ENCODE measurements around the gene RFC2.

The RFC2 gene

DNA sequence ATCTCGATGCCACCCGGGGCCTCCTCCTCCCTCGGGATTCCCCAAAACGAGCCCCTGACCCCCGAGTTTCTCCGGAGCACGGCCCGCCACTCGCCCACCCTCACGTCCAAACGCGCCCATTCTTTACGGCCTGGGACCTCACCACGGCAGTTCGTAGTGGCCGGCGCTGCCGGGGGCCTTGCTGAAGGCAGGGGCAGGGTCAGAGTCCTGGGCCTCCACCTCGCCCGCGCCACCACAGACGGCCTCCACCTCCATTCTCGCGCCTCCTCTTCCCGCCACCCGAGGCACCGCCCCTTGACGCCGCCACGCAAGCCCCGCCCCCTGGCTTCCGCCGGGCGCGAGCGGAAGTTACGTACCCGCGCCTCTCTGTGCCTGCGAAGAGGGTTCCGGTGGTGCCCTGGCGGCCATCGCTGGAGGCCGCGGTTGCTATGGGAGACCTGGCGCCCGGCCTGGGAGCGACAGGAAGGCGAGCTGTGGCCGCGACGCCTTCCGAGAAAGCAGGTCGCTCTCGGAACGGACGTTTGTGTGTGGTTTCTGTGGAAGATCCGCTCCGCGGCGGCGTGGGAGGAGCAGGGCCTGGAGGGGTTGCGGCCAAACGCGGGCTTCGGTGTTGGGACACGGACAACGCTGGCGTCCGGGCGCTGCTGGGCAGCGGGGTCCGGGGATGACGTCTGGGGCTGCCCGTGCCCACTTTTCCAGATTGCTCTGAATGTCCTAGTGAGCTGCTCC lies at the start of gene RFC2:
Gene RFC2, minus strand, starts transcription at position 271 of the 729 bp plus-strand sequence. Its CDS starts 16 bp downstream, at position 255.
- peak; percentile 98 for DNase-seq (ENCODE audit: low read depth, low spot score)

DNA sequence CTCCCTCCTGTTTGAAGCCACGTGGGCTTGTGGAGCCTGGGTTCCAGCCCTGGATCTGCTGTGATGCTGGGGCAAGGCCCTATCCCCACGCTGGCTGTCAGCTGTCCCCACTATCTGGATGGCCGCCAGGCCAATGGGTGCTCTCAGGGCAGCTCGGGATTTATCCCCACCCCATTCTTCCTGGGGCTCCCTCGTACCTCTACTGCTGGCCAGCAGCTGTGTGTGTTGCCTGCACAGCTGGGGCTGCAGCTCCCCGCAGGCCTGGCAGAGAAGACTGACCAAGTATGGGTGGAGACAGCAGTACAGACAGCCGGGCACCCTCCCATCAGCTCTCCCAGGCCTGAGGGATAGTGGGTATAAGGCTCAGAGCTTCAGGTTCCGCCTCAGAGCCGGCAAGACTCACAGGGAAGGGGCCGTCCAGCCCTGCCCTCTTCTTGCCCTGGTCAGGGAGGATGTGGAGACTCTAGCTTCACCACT lies 48.6 kb upstream of the RFC2 start:
- DNase-seq (ENCODE audit: low read depth, low spot score) = no peak

GRCh38 chr7:74300926-74301325 lies 46.7 kb upstream of the RFC2 start:
- DNase-seq (ENCODE audit: low read depth, low spot score) = no peak

GRCh38 chr7:74299401-74299800 lies 45.2 kb upstream of the RFC2 start:
- DNase-seq (ENCODE audit: low read depth, low spot score) = no peak

DNA sequence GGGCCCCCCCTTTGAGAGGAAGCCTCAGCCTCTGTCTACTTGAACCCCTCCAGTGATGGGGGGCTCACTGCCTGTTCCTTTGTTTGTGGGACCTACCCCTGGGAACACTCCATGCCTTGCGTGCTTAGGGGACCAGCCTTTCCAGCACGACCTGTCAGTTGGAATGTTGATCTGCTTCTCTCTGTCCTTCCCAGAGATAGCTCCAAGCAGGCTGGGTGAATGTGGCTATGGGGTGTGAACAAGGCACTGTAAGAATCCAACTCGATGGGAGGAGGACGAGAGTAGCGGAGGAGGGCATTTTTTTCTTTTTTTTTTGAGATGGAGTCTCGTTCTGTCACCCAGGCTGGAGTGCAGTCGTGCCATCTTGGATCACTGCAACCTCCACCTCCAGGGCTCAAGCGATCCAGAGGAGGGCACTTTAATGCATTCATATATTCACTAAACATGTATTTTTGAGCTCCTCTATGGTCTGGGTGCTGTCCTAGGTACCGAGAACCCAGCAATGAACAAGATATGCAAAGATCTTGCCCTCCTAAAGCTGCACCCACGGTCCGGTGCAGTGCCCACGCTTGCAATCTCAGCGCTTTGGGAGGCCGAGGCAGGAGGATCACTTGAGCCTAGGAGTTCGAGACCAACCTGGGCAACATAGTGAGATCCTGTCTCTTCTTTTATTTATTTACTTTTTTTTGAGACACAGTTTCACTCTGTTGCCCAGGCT lies 43.5 kb upstream of the RFC2 start:
- peak; percentile 33 for DNase-seq (ENCODE audit: low read depth, low spot score)

GRCh38 chr7:74294191-74294998 lies 40.2 kb upstream of the RFC2 start:
- no peak for DNase-seq (ENCODE audit: low read depth, low spot score)

DNA sequence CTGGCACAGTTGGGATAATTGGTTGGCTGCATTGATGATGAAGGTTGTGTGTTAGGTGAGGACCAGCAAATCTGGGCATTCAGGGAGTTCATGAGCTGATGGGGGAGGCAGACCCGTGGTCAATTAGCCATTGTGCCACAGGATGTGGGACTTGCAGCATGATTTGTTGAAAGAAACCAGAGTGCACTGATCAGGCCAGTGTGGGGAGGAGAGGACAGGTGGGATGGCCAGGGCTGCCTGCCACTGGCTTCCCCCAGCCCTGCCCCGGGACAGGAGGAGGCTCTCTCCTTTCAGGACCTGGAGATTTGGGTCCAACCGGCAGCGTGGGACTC lies 39.3 kb upstream of the RFC2 start:
- DNase-seq (ENCODE audit: low read depth, low spot score) = no peak

DNA sequence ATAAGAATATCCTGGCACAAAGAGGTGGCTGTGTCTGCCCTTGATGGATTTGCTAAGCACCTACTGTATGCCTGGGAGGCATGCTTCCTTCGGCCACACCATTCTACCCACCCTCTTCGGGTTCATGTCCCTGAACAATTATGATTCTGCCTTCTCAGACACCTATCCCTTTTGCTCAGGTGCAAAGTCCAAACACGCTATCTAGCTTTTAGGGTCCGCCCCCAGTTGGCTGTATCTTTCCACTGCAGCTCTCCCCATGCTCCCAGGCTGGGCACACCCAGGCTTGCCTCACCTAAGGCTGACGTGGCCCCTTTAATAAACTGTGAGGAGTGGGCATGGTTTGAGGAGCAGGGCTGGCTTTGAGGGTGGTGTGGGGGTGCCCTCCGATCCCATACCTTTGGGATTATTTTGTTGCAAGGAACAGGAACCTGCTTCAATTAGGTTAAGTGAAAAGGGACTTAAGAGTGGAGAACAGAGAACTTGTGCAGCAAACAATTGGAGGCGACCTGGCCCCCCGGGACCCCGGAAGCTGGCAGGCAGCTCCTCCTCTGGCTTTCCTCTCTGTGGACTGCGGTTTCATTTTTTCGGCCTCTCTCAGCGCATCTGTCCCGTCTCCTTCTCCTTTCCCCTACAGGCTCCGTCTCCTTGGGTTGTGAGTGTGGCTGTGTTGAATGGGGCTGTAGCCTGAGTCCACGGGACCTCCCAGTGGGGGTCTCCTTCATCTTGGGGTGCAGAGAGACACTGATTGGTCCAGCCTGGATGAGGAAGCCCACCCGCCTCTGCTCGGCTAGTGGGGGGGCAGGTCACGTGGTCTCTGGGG lies 38.8 kb upstream of the RFC2 start:
- no peak for DNase-seq (ENCODE audit: low read depth, low spot score)

DNA sequence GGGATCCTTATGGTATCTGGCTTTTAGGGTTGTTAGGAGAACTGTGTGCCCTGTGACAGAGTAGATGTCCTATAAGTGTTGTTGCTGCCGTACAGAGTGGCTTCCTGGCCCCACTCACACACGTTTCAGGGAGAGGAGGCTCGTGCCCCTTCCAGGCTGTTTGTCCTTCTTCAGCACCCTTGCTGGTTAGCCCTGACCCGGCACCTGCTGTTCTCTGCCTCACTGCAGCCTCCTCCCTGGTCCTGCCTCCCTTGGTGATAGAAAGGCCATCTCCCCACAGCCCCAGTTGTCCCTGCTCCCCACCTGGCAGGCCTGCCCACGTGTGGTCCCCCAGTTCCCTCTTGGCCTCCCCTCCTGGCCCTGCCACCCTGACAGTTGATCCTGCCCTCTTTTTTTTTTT lies 37.3 kb upstream of the RFC2 start:
- no peak for DNase-seq (ENCODE audit: low read depth, low spot score)

DNA sequence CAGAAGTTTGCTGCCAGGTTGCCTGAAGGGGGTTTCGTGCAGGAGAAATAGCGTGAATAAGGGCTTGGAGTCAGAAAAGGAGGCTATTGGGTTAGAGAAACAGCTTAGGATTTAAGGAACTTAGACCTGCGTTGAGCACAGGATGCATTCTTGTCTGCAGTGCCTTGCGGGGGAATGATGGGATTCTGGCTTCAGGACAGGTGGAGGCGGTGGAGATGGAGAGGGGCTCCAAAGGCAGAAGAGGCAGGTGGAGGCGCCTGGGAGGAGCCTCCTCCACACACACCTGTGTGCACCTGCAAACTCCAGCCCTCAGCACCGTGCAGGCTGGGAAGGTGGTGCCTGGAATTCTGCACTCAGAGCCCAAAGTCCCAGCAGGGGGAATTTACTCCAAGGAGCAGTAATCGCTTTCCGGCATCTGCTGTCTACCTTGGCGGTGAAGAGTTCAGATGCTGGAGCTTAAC lies 36.8 kb upstream of the RFC2 start:
- no peak for DNase-seq (ENCODE audit: low read depth, low spot score)

DNA sequence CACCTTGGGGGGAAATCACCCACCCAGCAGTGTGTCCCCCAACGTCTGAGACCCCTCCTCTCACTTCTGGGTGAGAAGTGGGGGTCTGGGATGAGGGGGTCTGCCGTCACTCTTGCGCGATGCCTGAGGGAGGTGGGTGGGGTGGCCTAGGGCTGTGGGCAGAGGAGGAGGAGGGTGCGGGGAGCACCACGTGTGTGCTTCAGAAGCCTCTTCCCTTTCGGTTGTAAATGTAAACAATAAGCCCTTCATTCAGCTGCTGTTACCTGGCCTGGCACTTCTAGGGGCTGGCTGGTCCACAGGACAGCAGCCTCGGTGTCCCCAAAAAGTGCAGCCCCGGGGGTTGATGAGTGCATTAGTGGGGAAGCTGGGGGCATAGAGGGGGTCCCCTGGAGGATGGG lies 36.4 kb upstream of the RFC2 start:
- DNase-seq (ENCODE audit: low read depth, low spot score) = no peak

GRCh38 chr7:74289659-74290552 lies 35.7 kb upstream of the RFC2 start:
- DNase-seq (ENCODE audit: low read depth, low spot score) = no peak

GRCh38 chr7:74289018-74289658 lies 34.9 kb upstream of the RFC2 start, which contains the start of gene CLIP2:
CLIP2 (plus strand) TSS chr7:74289407; CDS start chr7:74317547, 28,140 bp downstream.
- DNase-seq (ENCODE audit: low read depth, low spot score) = peak; percentile 69

DNA sequence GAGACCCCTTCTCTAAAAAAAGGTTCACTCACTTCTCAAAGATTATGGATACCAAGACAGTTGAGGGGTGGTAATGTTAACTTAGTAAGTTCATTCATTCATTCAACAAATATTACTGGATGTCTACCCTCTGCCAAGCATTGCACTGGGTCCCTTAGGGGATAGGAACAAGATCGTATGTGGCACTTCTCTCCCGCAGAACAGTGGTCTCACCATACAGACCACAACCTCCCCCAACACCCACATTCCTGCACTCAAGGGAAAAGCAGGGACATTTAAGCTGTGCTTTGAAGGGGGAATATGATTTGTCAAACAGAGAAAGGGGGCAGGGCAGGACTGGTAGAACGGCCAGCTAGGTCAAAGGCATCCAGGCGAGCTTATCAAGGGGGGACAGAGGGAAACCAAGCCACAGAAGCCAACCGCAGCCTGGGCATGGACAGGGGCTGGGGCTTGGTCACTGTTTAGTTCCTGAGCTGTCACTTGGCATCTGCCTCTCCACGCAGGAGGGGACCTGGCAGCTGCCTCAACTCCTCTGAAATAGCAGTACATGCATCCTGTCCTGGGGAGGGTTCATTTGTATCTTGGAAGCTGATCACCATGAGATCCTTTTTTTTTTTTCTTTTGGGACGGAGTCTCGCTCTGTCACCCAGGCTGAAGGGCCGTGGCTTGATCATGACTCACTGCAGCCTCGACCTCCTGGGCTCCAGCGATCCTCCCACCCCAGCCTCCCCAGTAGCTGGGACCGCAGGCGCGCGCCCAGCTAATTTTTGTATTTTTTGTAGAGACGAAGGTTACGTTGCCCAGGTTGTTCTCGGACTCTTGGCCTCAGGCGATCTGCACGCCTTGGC lies 34.1 kb upstream of the RFC2 start:
- no peak for DNase-seq (ENCODE audit: low read depth, low spot score)

DNA sequence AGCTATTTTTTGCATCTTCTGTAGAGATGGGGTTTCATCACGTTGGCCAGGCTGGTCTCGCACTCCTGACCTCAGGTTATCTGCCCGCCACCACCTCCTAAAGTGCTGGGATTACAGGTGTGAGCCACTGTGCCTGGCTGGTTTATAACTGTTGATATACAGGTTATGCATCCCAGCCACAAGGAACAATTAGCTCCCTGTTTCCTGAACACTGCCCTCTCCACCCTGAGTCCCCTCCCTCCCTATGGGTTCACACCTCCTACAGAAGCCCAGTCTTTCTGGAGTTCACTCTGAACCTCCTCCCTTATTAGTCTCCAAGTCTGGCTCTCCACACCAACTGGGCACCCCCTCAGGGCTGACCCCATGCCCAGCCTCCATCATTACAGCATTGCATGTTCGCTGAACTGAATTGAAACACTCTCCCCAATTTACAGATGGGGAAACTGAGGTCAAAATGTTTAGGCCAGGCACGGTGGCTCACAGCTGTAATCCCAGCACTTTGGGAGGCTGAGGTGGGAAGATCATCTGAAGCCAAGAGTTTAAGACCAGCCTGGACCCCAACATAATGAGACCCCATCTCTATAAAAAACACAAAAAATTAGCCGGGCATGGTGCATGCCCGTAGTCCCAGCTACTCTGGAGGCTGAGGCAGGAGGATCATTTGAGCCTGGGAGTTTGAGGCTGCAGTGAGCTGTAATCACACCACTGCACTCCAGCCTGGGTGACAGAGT lies 33.3 kb upstream of the RFC2 start:
- no peak for DNase-seq (ENCODE audit: low read depth, low spot score)

- DNase-seq (ENCODE audit: low read depth, low spot score) = no peak
These were observed 31.9 kb upstream of the RFC2 start for GRCh38 chr7:74286131-74286530.

DNA sequence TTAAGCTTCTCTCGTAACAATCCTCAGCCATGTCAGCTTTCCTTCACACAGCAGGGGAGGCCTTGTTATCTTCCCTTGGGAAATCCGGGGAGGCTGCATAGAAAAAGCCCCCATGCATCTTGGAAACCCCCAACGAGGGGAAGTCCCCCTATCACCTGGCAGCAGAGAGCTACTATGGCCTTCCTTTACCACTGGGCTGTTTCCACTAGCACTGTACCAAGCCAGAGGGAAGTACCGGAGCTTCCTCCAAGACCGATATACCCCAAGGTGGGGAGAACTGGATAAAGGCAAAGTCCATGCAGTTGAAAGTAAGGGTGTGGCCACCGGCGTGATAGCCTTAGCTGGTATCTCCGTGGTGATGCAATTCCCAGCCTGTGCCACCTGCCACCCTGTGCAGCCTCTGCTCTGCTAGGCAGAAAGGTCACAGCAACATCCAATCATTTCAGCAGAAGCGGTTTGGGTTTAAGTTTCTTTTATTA lies 30.6 kb upstream of the RFC2 start:
- no peak for DNase-seq (ENCODE audit: low read depth, low spot score)

DNA sequence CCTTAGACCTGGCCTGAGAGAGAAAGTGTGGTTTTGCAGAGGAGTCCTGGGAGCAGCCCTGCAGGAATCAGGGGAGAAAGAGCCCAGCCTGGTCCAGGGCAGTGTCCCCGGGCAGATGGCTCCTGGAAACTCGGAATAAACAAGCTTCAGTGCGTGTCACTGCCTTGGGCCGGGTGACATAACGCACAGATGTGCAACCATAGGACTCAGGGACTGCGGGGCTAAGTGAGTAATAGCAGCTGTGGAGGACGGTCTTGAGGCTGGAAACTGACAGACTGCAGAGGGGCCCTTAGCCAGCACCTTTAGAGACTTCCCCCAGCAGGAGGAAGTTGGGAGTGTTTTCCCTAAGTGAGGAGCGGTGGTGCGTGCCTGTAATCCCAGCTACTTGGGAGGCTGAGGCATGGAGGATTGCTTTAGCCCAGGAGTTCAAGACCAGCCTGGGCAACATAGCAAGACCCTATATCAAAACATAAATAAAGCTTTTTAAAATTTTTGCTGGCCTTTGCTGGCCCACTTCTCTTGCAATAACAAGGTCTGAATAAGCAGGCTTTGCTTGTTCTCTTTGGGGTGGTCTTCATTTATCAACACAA lies 29.8 kb upstream of the RFC2 start:
- DNase-seq (ENCODE audit: low read depth, low spot score) = peak; percentile 27
